IPS DF 4.7 (cell line): ENCODE data around the gene RASAL1.

ENCODE experiments used
- DNase-seq: peaks from one replicate; pipeline ENCODE4 v3.0.0-alpha.2; 2013; ENCODE audit warnings: low spot score; ENCODE audit errors: extremely low read depth

RASAL1 gene

GRCh38 chr12:113097716-113098440 lies 37.7 kb downstream of the RASAL1 start:
- DNase-seq, result no peak

GRCh38 chr12:113096675-113097461 lies 38.7 kb downstream of the RASAL1 start:
- DNase-seq, result no peak

GRCh38 chr12:113095405-113095804 lies 40.2 kb downstream of the RASAL1 start:
- DNase-seq, result no peak

GRCh38 chr12:113094738-113095137 lies 40.8 kb downstream of the RASAL1 start:
- no peak for DNase-seq

GRCh38 chr12:113093409-113094101 lies 42.0 kb downstream of the RASAL1 start:
- DNase-seq, result no peak

GRCh38 chr12:113092607-113093408 lies 42.8 kb downstream of the RASAL1 start:
- no peak for DNase-seq

- no peak for DNase-seq
These were observed 44.1 kb downstream of the RASAL1 start for GRCh38 chr12:113091506-113091905.

- no peak for DNase-seq
These were observed 44.8 kb downstream of the RASAL1 start for GRCh38 chr12:113090740-113091139.

- DNase-seq, result no peak
These were observed 45.7 kb downstream of the RASAL1 start for GRCh38 chr12:113089839-113090238.

- no peak for DNase-seq
These were observed 46.4 kb downstream of the RASAL1 start for GRCh38 chr12:113088971-113089756.

- DNase-seq, result no peak
These were observed 47.5 kb downstream of the RASAL1 start for GRCh38 chr12:113088037-113088436.

GRCh38 chr12:113087193-113087592 lies 48.4 kb downstream of the RASAL1 start:
- no peak for DNase-seq

GRCh38 chr12:113086249-113087164 lies 49.1 kb downstream of the RASAL1 start:
- DNase-seq, result no peak

GRCh38 chr12:113083863-113084435 lies 51.6 kb downstream of the RASAL1 start:
- no peak for DNase-seq

- DNase-seq, result no peak
These were observed 52.9 kb downstream of the RASAL1 start for GRCh38 chr12:113082486-113083148.

- DNase-seq, result no peak
These were observed 53.7 kb downstream of the RASAL1 start for GRCh38 chr12:113081873-113082272.

GRCh38 chr12:113077859-113078255 lies 57.7 kb downstream of the RASAL1 start:
- DNase-seq, result no peak

GRCh38 chr12:113077057-113077858 lies 58.3 kb downstream of the RASAL1 start:
- no peak for DNase-seq
